NCI-H1694 treated with DMSO at 0.1 percent for 48 hours (cell line): Measurements from ENCODE around the gene ARHGDIG.
A peak's percentile ranks its signal among the peaks of the same experiment; 100 is the strongest.
"Not testable (repeated sequence)": the region's sequence is repeated elsewhere in the genome, so short reads cannot be mapped to it uniquely, and the experiment has no call there.

Experiments
- DNase-seq: peaks from one replicate; lab custom pipeline; 2025; lab: John Stamatoyannopoulos, UW

The ARHGDIG gene

GRCh38 chr16:280552-280951 lies at the start of gene ARHGDIG:
ARHGDIG (plus strand) TSS chr16:280591; CDS start chr16:280681, 90 bp downstream.
- no peak for DNase-seq

GRCh38 chr16:230949-231348 lies 49.4 kb upstream of the ARHGDIG start:
- DNase-seq, result no peak

- DNase-seq, result peak; percentile 70
These were observed 45.7 kb upstream of the ARHGDIG start, which contains the start of gene FAM234A for GRCh38 chr16:234468-235305. FAM234A (plus strand) TSS chr16:234821; CDS start chr16:254414, 19,593 bp downstream.

- DNase-seq, result no peak
These were observed 40.5 kb upstream of the ARHGDIG start for GRCh38 chr16:239948-240277.

GRCh38 chr16:240559-240958 lies 39.8 kb upstream of the ARHGDIG start:
- DNase-seq, result no peak

GRCh38 chr16:242281-242680 lies 38.1 kb upstream of the ARHGDIG start:
- DNase-seq, result no peak

GRCh38 chr16:243348-243747 lies 37.0 kb upstream of the ARHGDIG start:
- no peak for DNase-seq

- no peak for DNase-seq
These were observed 35.3 kb upstream of the ARHGDIG start for GRCh38 chr16:245105-245504.

- no peak for DNase-seq
These were observed 33.4 kb upstream of the ARHGDIG start for GRCh38 chr16:247027-247426.

GRCh38 chr16:249431-249830 lies 31.0 kb upstream of the ARHGDIG start:
- no peak for DNase-seq

GRCh38 chr16:252366-253337 lies 27.7 kb upstream of the ARHGDIG start:
- no peak for DNase-seq

- no peak for DNase-seq
These were observed 26.6 kb upstream of the ARHGDIG start for GRCh38 chr16:253833-254232.

- no peak for DNase-seq
These were observed 25.9 kb upstream of the ARHGDIG start for GRCh38 chr16:254461-254860.

GRCh38 chr16:255183-255582 lies 25.2 kb upstream of the ARHGDIG start:
- DNase-seq, result no peak

- not testable (repeated sequence) for DNase-seq
These were observed 22.3 kb upstream of the ARHGDIG start for GRCh38 chr16:258091-258490.

GRCh38 chr16:259226-259625 lies 21.2 kb upstream of the ARHGDIG start:
- no peak for DNase-seq

GRCh38 chr16:259814-260253 lies 20.6 kb upstream of the ARHGDIG start:
- DNase-seq, result no peak

- DNase-seq, result no peak
These were observed 20.1 kb upstream of the ARHGDIG start for GRCh38 chr16:260326-260725.

- DNase-seq, result peak; percentile 42
These were observed 19.2 kb upstream of the ARHGDIG start for GRCh38 chr16:261031-261691.

GRCh38 chr16:262121-262745 lies 18.2 kb upstream of the ARHGDIG start:
- DNase-seq, result no peak

- DNase-seq, result no peak
These were observed 17.1 kb upstream of the ARHGDIG start for GRCh38 chr16:263182-263774.
